OCI-LY1 (cell line): ENCODE results near the gene SELENOK.

ENCODE experiments used
- H2AFZ ChIP-seq: fragments of 200-600 bp; sonication (generic), shearing (Covaris generic); 2 replicates; pipeline ENCODE4 v1.6.0; 2014; ENCODE audit warnings: antibody characterized with exemption, mild to moderate bottlenecking, low read length
- H3F3A ChIP-seq: fragments of 200-600 bp; sonication (generic), shearing (Covaris generic); 2 replicates; pipeline ENCODE4 v1.6.0; 2014; ENCODE audit warnings: mild to moderate bottlenecking, antibody characterized with exemption, low read length, moderate library complexity; ENCODE audit not compliant: insufficient read depth
- H3K27ac ChIP-seq: fragments of 200-600 bp; sonication (generic); 2 replicates; pipeline ENCODE4 v1.5.1; 2014; ENCODE audit warnings: low read length, mixed run types, mild to moderate bottlenecking, low read depth; ENCODE audit not compliant: poor library complexity, severe bottlenecking
- H3K27me3 ChIP-seq: fragments of 200-600 bp; sonication (generic); 2 replicates; pipeline ENCODE4 v1.6.0; 2014; ENCODE audit warnings: antibody characterized with exemption, mild to moderate bottlenecking, low read length, moderate library complexity; ENCODE audit not compliant: insufficient read depth
- H3K36me3 ChIP-seq: fragments of 200-600 bp; sonication (generic); 2 replicates; pipeline ENCODE4 v1.6.1; 2014; ENCODE audit warnings: mild to moderate bottlenecking, antibody characterized with exemption, low read length, moderate library complexity, mixed read lengths; ENCODE audit not compliant: insufficient read depth
- H3K4me1 ChIP-seq: fragments of 200-600 bp; sonication (generic); 2 replicates; pipeline ENCODE4 v1.5.1; 2014; ENCODE audit warnings: mild to moderate bottlenecking, low read length, moderate library complexity; ENCODE audit not compliant: insufficient read depth, severe bottlenecking
- H3K4me2 ChIP-seq: fragments of 200-600 bp; sonication (generic), shearing (Covaris generic); 2 replicates; pipeline ENCODE4 v1.6.1; 2014; ENCODE audit warnings: low read length
- H3K4me3 ChIP-seq: fragments of 200-600 bp; sonication (generic); 2 replicates; pipeline ENCODE4 v1.5.1; 2014; ENCODE audit warnings: low read length, low read depth, mild to moderate bottlenecking, mixed read lengths; ENCODE audit not compliant: poor library complexity, severe bottlenecking
- H3K79me2 ChIP-seq: fragments of 200-600 bp; shearing (Covaris generic); 2 replicates; pipeline ENCODE4 v1.6.1; 2016; ENCODE audit warnings: mixed run types, low read length, mixed read lengths; ENCODE audit not compliant: insufficient read depth
- H3K9ac ChIP-seq: fragments of 200-600 bp; sonication (generic), shearing (Covaris generic); 2 replicates; pipeline ENCODE4 v1.6.1; 2014; ENCODE audit warnings: mild to moderate bottlenecking, low read length, mixed read lengths
- H3K9me2 ChIP-seq: fragments of 200-600 bp; sonication (generic), shearing (Covaris generic); 2 replicates; pipeline ENCODE4 v1.6.1; 2014; ENCODE audit warnings: low read depth, mild to moderate bottlenecking, low read length, mixed read lengths
- H3K9me3 ChIP-seq: fragments of 200-600 bp; shearing (Covaris generic); 2 replicates; pipeline ENCODE4 v1.6.1; 2014; ENCODE audit warnings: low read length, mixed read lengths
- H4K20me1 ChIP-seq: fragments of 200-600 bp; sonication (generic), shearing (Covaris generic); 2 replicates; pipeline ENCODE4 v1.6.0; 2016; ENCODE audit warnings: mild to moderate bottlenecking, low read length; ENCODE audit not compliant: insufficient read depth
- EZH2 ChIP-seq: fragments of 200-600 bp; sonication (generic), shearing (Covaris generic); IDR thresholded peaks from 2 replicates; pipeline ENCODE4 v1.8.0; 2017; ENCODE audit warnings: borderline replicate concordance, mixed run types, mild to moderate bottlenecking, antibody characterized with exemption, low read length, moderate library complexity, mixed read lengths
- TF ChIP-seq, protein P1 (sequence below): fragments of 200-600 bp; sonication (generic), shearing (Covaris generic); IDR thresholded peaks from 2 replicates; pipeline ENCODE4 v1.5.1; 2017; ENCODE audit warnings: mild to moderate bottlenecking, antibody characterized with exemption, low read length, moderate library complexity, mixed read lengths

SELENOK gene

GRCh38 chr3:53900666-53901331 lies 9.1 kb upstream of the SELENOK start:
- no peaks in the 10 kb centered on the region for H3K9me3 ChIP-seq
- no peaks in the 10 kb centered on the region for H4K20me1 ChIP-seq
- no peak for TF ChIP-seq EZH2
- TF ChIP-seq, protein P1, sequence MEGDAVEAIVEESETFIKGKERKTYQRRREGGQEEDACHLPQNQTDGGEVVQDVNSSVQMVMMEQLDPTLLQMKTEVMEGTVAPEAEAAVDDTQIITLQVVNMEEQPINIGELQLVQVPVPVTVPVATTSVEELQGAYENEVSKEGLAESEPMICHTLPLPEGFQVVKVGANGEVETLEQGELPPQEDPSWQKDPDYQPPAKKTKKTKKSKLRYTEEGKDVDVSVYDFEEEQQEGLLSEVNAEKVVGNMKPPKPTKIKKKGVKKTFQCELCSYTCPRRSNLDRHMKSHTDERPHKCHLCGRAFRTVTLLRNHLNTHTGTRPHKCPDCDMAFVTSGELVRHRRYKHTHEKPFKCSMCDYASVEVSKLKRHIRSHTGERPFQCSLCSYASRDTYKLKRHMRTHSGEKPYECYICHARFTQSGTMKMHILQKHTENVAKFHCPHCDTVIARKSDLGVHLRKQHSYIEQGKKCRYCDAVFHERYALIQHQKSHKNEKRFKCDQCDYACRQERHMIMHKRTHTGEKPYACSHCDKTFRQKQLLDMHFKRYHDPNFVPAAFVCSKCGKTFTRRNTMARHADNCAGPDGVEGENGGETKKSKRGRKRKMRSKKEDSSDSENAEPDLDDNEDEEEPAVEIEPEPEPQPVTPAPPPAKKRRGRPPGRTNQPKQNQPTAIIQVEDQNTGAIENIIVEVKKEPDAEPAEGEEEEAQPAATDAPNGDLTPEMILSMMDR, result no peak
- no peaks in the 10 kb centered on the region for H3F3A ChIP-seq
- H3K9me2 ChIP-seq, result no peaks in the 10 kb centered on the region
- no peak overlapping the region for H2AFZ ChIP-seq
- H3K9ac ChIP-seq, result no peak overlapping the region
- no peak overlapping the region for H3K4me3 ChIP-seq
- no peaks in the 10 kb centered on the region for H3K4me1 ChIP-seq
- H3K27ac ChIP-seq, result no peak overlapping the region
- H3K4me2 ChIP-seq, result no peak overlapping the region
- H3K27me3 ChIP-seq, result no peaks in the 10 kb centered on the region; the same call in 1 of the 2 replicates
- no peaks in the 10 kb centered on the region for H3K36me3 ChIP-seq
- no peaks in the 10 kb centered on the region for H3K79me2 ChIP-seq

- Histone ChIP-seq H2AFZ (no peak overlapping the region), H3K27ac (no peak overlapping the region), H4K20me1 (no peaks in the 10 kb centered on the region), H3K9me2 (no peaks in the 10 kb centered on the region), H3K9me3 (no peaks in the 10 kb centered on the region), H3K79me2 (no peaks in the 10 kb centered on the region), H3F3A (no peaks in the 10 kb centered on the region), H3K27me3 (no peaks in the 10 kb centered on the region; the same call in 1 of the 2 replicates), H3K4me1 (no peaks in the 10 kb centered on the region), H3K4me3 (no peak overlapping the region), H3K36me3 (no peaks in the 10 kb centered on the region), H3K9ac (no peak overlapping the region), H3K4me2 (no peak overlapping the region)
- no peak for TF ChIP-seq EZH2
- TF ChIP-seq, protein P1, result no peak
These were observed 8.1 kb upstream of the SELENOK start for GRCh38 chr3:53899750-53900149.

DNA sequence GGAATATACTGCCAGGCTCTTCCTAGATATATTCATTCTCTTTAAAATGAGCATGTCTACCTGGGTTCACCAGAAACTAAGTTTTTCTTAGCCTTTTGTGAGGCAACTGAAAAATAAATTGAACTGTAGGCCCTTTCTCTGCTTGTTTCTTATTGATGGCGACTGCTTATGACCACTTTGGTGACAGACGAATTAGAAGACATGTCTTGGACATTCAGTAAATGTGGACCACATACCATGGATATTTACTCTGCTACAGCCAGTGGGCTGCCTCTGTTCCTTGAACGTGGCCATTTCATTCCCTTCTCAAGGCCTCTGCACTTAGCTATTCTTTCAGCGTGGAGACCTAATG lies 603 bp upstream of the SELENOK start:
- Histone ChIP-seq H3K4me1 (peaks cover 24% of the 10 kb centered on the region), H3K4me2 (peak overlapping the region; percentile 63), H3K27me3 (no peaks in the 10 kb centered on the region), H4K20me1 (no peaks in the 10 kb centered on the region), H3K4me3 (peak overlapping the region; percentile 85), H3K9ac (peak overlapping the region; percentile 41), H3K9me3 (no peaks in the 10 kb centered on the region), H3F3A (no peaks in the 10 kb centered on the region), H3K9me2 (no peaks in the 10 kb centered on the region), H2AFZ (peak overlapping the region; percentile 32), H3K79me2 (peaks cover 37% of the 10 kb centered on the region), H3K27ac (peak overlapping the region; percentile 21), H3K36me3 (peaks cover 16% of the 10 kb centered on the region)
- TF ChIP-seq, protein P1, result no peak
- TF ChIP-seq EZH2, result no peak
